Measurements from ENCODE around the gene OSCP1. TPM values are rescaled to one million over a fixed set of nuclear protein-coding genes. Genes with fewer than 3 reads are reported as not detected.
A peak's percentile ranks its signal among the peaks of the same experiment; 100 is the strongest.

Gene OSCP1
- total RNA-seq, 1 experiment from 2014 or later = 5.5 TPM

GRCh38 chr1:36369061-36369861 lies 81.0 kb downstream of the OSCP1 start:
- peak; percentile 54 for ATAC-seq
- DNase-seq (ENCODE audit: low read depth, low spot score) = peak; percentile 47
- in situ Hi-C loops (cut with HindIII; ENCODE audit: low pct_unique_long_range_greater_than_20kb, low sequenced_read_pairs) (no loop called here), intact Hi-C loops (cut with micrococcal nuclease; ENCODE audit: unreplicated experiment) (no loop called here)
- TF ChIP-seq SIN3A (IDR thresholded peaks at IDR 0.05; ENCODE audit: borderline replicate concordance, insufficient read depth, low read depth, low read length) = no peak
- peak; percentile 95 for TF ChIP-seq CTCF (IDR thresholded peaks at IDR 0.05)
- ChIA-PET POLR2A (no interaction called here), CTCF (interaction anchor here (1.1 to 2.6 kb wide), 4 partner anchors 9 to 47 kb away, joined by 3 to 15 read pairs (median 8); no protein-coding TSS in a partner anchor)
- no peak overlapping the region for H3K4me3 ChIP-seq (ENCODE audit: low read depth in 2 of 2, low read length in 2 of 2)
- H3K27ac ChIP-seq (ENCODE audit: low read length) = peak overlapping the region; percentile 61
- BruUV-seq (replicated peaks) = no TSS peak
- H3K27me3 ChIP-seq (ENCODE audit: control insufficient read depth, insufficient read depth, low read length) = no peaks in the 10 kb centered on the region
- no peaks in the 10 kb centered on the region for H3K9me3 ChIP-seq (ENCODE audit: control insufficient read depth, insufficient read depth, low read depth, low read length)
- peaks cover 44% of the 10 kb centered on the region for H3K4me1 ChIP-seq (ENCODE audit: control insufficient read depth, insufficient read depth, low read length)
- H3K36me3 ChIP-seq (ENCODE audit: control insufficient read depth, insufficient read depth, low read length) = no peaks in the 10 kb centered on the region

Other genes starting within 250 kb of the OSCP1 start
- gene THRAP3, start 226.0 kb downstream of the OSCP1 start, total RNA-seq (2021; ENCODE audit: unreplicated experiment) = 114 TPM
- gene SH3D21, start 144.1 kb downstream of the OSCP1 start, total RNA-seq (2021; ENCODE audit: unreplicated experiment) = 18.9 TPM
- gene EVA1B, start 126.8 kb downstream of the OSCP1 start, total RNA-seq (2021; ENCODE audit: unreplicated experiment) = 79.0 TPM
- 49.6 TPM for gene STK40, start 64.5 kb downstream of the OSCP1 start, total RNA-seq (2021; ENCODE audit: unreplicated experiment)
- 53.7 TPM for gene LSM10, start 52.5 kb downstream of the OSCP1 start, total RNA-seq (2021; ENCODE audit: unreplicated experiment)
- 113 TPM for gene MRPS15, start 13.9 kb upstream of the OSCP1 start, total RNA-seq (2021; ENCODE audit: unreplicated experiment)
- gene CSF3R, start 32.5 kb upstream of the OSCP1 start, total RNA-seq (2021; ENCODE audit: unreplicated experiment) = 0.31 TPM